GM08714 (cell line): ENCODE results near the gene CFAP69.
"Not testable (repeated sequence)": the region's sequence is repeated elsewhere in the genome, so short reads cannot be mapped to it uniquely, and the experiment has no call there.

Source experiments
- H3K4me3 ChIP-seq: fragments of 200-500 bp; sonication (Bioruptor generic); 2 replicates; pipeline ENCODE4 v1.5.1; 2014; ENCODE audit warnings: mild to moderate bottlenecking, low read length, inconsistent platforms
- ZNF274 ChIP-seq: IDR thresholded peaks from 2 replicates; pipeline ENCODE4 v1.6.1; 2012; ENCODE audit warnings: mild to moderate bottlenecking, low read depth, low read length

Gene CFAP69

DNA sequence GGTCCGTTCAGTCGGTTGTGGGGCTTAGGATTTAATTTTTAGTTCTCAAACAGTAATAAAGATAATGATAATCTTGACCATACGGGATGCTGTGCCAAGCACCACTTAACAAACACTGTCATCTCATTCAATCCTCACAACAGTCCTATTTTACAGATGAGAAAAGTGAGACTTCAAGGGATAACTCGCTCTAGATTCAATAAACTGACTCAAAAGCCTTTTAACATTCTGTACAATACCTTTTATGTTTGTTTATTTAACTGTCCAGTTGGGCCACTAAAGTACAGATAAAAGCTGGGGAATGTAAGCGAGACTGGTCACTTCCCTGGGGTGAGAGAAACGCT, 437 bp upstream of the CFAP69 start:
- peak overlapping the region; percentile 77 for H3K4me3 ChIP-seq

DNA sequence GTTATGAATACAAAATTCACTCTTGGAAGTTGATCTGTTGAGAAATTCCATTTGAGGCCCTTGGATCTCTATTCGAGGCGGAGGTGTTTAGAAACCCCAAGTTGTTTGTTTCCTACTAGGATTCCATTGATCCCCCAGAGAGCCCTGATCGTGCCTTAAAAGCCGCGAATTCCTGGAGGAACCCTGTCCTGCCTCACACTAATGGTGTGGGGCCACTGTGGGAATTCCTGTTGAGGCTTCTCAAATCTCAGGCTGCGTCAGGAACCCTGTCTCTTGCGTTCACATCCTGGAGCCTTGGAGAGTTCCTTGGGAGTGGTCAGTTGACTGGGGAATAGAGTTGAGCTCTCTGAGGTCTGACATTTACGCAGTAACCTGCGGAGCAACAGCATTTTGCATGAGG, 1.2 kb downstream of the CFAP69 start:
- no peak for TF ChIP-seq ZNF274
- H3K4me3 ChIP-seq: no peak overlapping the region

More for the DNA sequence above, 437 bp upstream of the CFAP69 start:
- TF ChIP-seq ZNF274: no peak

- H3K4me3 ChIP-seq: no peak overlapping the region
- TF ChIP-seq ZNF274: no peak
Measured at GRCh38 chr7:90248706-90249105, 3.7 kb downstream of the CFAP69 start.

DNA sequence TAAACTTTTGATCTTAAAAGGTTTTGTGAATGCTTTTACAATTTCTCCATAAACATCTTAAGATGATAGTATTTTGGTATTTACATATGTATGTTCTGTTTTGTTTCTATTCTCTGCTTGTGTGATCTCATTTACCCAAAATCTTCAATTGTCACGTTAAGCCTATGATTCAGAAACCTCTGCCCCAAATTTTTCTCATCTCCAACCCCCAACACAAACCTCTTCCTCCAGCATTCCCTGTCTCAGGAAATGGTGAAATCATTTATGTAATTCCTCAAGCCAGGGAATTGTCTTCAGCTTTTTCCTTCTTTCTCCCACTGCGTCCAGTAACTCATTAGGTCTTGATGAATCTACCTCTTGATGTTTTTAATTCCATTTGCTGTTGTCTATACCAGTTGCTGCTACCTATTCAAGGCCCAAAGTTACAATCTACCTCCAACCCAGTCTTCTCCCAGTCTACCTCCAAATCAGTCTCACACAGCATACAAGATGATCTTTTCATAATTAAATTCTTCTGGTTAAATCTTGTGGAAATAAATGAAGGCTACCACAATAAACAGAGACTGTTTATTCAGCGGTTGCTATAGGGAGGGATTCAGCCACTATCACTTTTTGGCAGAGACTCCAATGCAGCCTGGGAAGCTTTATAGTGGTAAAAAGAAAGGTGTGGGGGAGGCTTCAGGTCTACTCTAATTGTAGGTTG, 5.8 kb downstream of the CFAP69 start:
- no peak overlapping the region for H3K4me3 ChIP-seq
- no peak for TF ChIP-seq ZNF274

- no peak for TF ChIP-seq ZNF274
- no peak overlapping the region for H3K4me3 ChIP-seq
Measured at GRCh38 chr7:90251304-90251635, 6.3 kb downstream of the CFAP69 start.

DNA sequence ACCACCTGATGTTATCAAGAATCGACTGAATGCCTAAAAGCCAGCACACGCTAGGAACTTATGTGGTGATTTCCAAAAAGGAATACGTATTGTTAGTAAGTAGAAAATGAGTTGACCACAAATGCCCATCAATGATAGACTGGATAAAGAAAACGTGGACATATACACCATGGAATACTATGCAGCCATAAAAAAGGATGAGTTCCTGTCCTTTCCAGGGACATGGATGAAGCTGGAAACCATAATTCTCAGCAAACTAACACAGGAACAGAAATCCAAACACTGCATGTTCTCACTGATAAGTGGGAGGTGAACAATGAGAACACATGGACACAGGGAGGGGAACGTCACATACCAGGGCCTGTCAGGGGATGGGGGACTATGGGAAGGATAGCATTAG, 11.0 kb downstream of the CFAP69 start:
- not testable (repeated sequence) for H3K4me3 ChIP-seq

- TF ChIP-seq ZNF274: no peak
- H3K4me3 ChIP-seq: no peak overlapping the region
Measured at GRCh38 chr7:90256778-90257177, 11.8 kb downstream of the CFAP69 start.

DNA sequence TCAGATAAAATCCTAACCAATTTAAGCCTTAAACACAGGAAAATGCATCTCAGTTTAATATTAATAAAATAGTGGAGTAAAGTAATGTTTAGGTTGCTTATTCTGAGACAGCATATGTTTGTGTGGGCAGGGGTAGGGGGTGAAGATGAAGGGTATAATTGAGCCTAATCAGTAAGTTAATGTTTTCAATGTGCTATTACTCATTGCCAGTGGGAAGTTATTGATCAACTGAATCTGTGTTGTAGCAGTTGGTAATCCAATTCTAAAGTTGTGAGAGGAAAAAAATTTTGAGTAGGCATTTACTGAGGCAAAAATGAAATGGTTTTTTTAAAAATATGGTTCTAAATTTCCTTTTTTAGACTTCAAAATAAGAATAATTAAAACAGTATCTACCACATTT, 16.5 kb downstream of the CFAP69 start:
- no peak for TF ChIP-seq ZNF274
- H3K4me3 ChIP-seq: no peak overlapping the region

GRCh38 chr7:90262438-90262837, 17.5 kb downstream of the CFAP69 start:
- TF ChIP-seq ZNF274: no peak
- no peak overlapping the region for H3K4me3 ChIP-seq

- no peak for TF ChIP-seq ZNF274
- H3K4me3 ChIP-seq: no peak overlapping the region
Measured at GRCh38 chr7:90266808-90267207, 21.8 kb downstream of the CFAP69 start.

GRCh38 chr7:90267263-90267858, 22.4 kb downstream of the CFAP69 start:
- TF ChIP-seq ZNF274: no peak

GRCh38 chr7:90269163-90269562, 24.2 kb downstream of the CFAP69 start:
- no peak for TF ChIP-seq ZNF274
- no peak overlapping the region for H3K4me3 ChIP-seq

More at GRCh38 chr7:90267263-90267858, 22.4 kb downstream of the CFAP69 start:
- H3K4me3 ChIP-seq: no peak overlapping the region

DNA sequence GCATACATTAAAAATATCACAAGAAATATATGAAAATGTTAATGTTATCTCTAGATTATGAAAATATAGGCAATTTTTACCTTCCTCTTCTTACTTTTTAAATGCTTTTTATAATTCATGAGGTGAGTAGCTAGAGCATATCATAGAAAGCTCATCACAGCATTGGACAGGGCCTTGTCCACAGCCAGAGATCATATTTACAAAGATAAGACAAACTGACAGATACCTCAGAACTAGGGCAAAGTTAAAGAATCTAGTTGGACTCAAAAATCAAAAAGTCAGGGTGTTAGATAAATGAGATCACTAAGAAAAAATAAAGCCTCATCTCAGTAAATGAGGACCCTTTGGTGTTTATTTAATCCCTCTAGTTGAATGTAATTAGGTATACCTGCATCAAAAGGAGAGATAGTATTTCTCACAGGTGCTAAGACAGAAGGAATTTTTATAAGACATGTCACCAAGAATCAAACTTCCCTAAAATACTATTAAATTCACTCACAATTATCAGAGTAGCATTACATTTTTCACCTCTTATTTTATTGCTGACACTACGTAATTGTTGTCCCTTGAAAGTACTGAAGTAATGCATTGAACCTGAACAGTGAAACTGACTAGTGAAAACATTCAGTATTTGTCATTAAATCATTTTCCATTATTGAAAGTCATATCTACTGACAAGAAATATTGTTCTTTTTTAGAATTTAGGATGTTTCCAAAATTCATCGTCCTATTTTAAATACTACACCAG, 25.6 kb downstream of the CFAP69 start:
- TF ChIP-seq ZNF274: no peak
- H3K4me3 ChIP-seq: no peak overlapping the region

DNA sequence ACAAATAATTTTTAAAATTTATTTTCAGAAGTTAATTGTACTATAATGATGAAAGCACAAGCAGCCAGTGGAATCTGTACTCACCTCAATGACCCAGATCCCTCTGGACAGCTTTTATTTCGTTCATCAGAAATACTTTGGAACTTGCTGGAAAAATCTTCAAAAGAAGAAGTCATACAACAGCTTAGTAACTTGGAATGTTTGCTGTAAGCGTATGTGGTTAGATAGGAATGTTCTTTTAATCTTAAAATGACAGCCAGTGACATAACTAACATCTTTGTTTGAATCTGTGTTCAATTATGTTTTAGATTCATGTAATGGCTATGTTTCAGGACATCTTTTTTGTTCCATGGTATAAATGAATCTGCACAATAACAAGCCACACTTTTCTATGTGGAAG, 26.8 kb downstream of the CFAP69 start:
- no peak for TF ChIP-seq ZNF274
- H3K4me3 ChIP-seq: no peak overlapping the region

- TF ChIP-seq ZNF274: no peak
- no peak overlapping the region for H3K4me3 ChIP-seq
Measured at GRCh38 chr7:90272242-90272641, 27.3 kb downstream of the CFAP69 start.

- TF ChIP-seq ZNF274: no peak
- no peak overlapping the region for H3K4me3 ChIP-seq
Measured at GRCh38 chr7:90274161-90274560, 29.2 kb downstream of the CFAP69 start.
